GM23338 (cell line): Measurements from ENCODE around the gene ITGA3. TPM values are rescaled to one million over a fixed set of nuclear protein-coding genes. Genes with fewer than 3 reads are reported as not detected.

Experiments
- ATAC-seq: fragments of 200-7000 bp; cut with Tn5 transposase; 3 replicates; pipeline ENCODE4 v1.9.1; 2020
- DNase-seq: peaks from one replicate; pipeline ENCODE4 v3.0.0-alpha.2; 2015; ENCODE audit warnings: low spot score
- H2AFZ ChIP-seq: fragments of 200-600 bp; sonication (generic); 2 replicates; pipeline ENCODE4 v1.8.0; 2016; ENCODE audit warnings: antibody characterized with exemption, mild to moderate bottlenecking, moderate library complexity
- H3F3A ChIP-seq: fragments of 200-600 bp; sonication (generic); replicated peaks from 2 replicates; pipeline ENCODE4 v1.8.0; 2017; ENCODE audit warnings: antibody characterized with exemption, mixed run types, low read depth
- H3K27ac ChIP-seq: fragments of 200-600 bp; sonication (generic); 2 replicates; pipeline ENCODE4 v1.6.1; 2016; ENCODE audit warnings: low read depth
- H3K27me3 ChIP-seq: fragments of 200-600 bp; sonication (generic); 2 replicates; pipeline ENCODE4 v1.8.0; 2016; ENCODE audit warnings: mild to moderate bottlenecking, mixed run types, moderate library complexity; ENCODE audit not compliant: insufficient read depth
- H3K36me3 ChIP-seq: fragments of 200-600 bp; sonication (generic); 2 replicates; pipeline ENCODE4 v1.8.0; 2016; ENCODE audit warnings: mild to moderate bottlenecking; ENCODE audit not compliant: insufficient read depth
- H3K4me1 ChIP-seq: fragments of 200-600 bp; sonication (generic); 2 replicates; pipeline ENCODE4 v1.8.0; 2016; ENCODE audit warnings: mild to moderate bottlenecking, moderate library complexity; ENCODE audit not compliant: insufficient read depth
- H3K4me2 ChIP-seq: fragments of 200-600 bp; sonication (generic); 2 replicates; pipeline ENCODE4 v1.7.1; 2017; ENCODE audit warnings: mixed run types
- H3K4me3 ChIP-seq: fragments of 200-600 bp; sonication (generic); 2 replicates; pipeline ENCODE4 v1.6.1; 2016; ENCODE audit warnings: mixed run types
- H3K79me2 ChIP-seq: fragments of 200-600 bp; sonication (generic); replicated peaks from 2 replicates; pipeline ENCODE4 v1.8.0; 2017; ENCODE audit warnings: mild to moderate bottlenecking; ENCODE audit not compliant: insufficient read depth
- H3K9me2 ChIP-seq: fragments of 200-600 bp; sonication (generic); 2 replicates; pipeline ENCODE4 v1.8.0; 2017; ENCODE audit not compliant: insufficient read depth
- H4K20me1 ChIP-seq: fragments of 200-600 bp; sonication (generic); replicated peaks from 2 replicates; pipeline ENCODE4 v1.8.0; 2017; ENCODE audit warnings: mild to moderate bottlenecking; ENCODE audit not compliant: insufficient read depth
- H3K27ac Mint-ChIP-seq: 2 replicates; pipeline ENCODE4 v1.8.0; 2020; ENCODE audit warnings: inconsistent platforms, mild to moderate bottlenecking, moderate library complexity, mixed read lengths
- H3K27me3 Mint-ChIP-seq: 3 replicates; pipeline ENCODE4 v1.8.0; 2022; ENCODE audit warnings: low read depth, mild to moderate bottlenecking, moderate library complexity, mixed read lengths, inconsistent platforms; ENCODE audit not compliant: insufficient read depth, poor library complexity
- H3K36me3 Mint-ChIP-seq: 3 replicates; pipeline ENCODE4 v1.8.0; 2021; ENCODE audit warnings: low read depth, mild to moderate bottlenecking, inconsistent platforms, moderate library complexity, mixed read lengths
- H3K4me1 Mint-ChIP-seq: 3 replicates; pipeline ENCODE4 v1.8.0; 2020; ENCODE audit warnings: mild to moderate bottlenecking, inconsistent platforms, mixed read lengths
- H3K4me3 Mint-ChIP-seq: 3 replicates; pipeline ENCODE4 v1.8.0; 2021; ENCODE audit warnings: moderate library complexity, mild to moderate bottlenecking, inconsistent platforms, mixed read lengths
- H3K9me3 Mint-ChIP-seq: 3 replicates; pipeline ENCODE4 v1.8.0; 2020; ENCODE audit warnings: moderate library complexity, mild to moderate bottlenecking, inconsistent platforms, mixed read lengths
- CREB1 ChIP-seq: fragments of 250-450 bp; sonication (Bioruptor Pico); IDR thresholded peaks from 2 replicates; pipeline ENCODE4 v1.5.0; 2020; ENCODE audit warnings: low read depth, mild to moderate bottlenecking, moderate library complexity
- ETS1 ChIP-seq: IDR thresholded peaks from 2 replicates; pipeline ENCODE4 v1.6.1; 2016; ENCODE audit warnings: antibody characterized with exemption
- EZH2 ChIP-seq: fragments of 200-600 bp; sonication (generic); IDR thresholded peaks from one replicate; pipeline ENCODE4 v1.8.0; 2017; ENCODE audit warnings: antibody characterized with exemption, mild to moderate bottlenecking, low read depth; ENCODE audit not compliant: unreplicated experiment
- EZH2phosphoT487 ChIP-seq: fragments of 200-600 bp; sonication (generic); IDR thresholded peaks from one replicate; pipeline ENCODE4 v1.8.1; 2018; ENCODE audit warnings: antibody characterized with exemption; ENCODE audit not compliant: unreplicated experiment
- JUNB ChIP-seq: IDR thresholded peaks from one replicate; pipeline ENCODE4 v1.6.1; 2016; ENCODE audit warnings: antibody characterized with exemption; ENCODE audit not compliant: unreplicated experiment
- NANOG ChIP-seq: IDR thresholded peaks from 2 replicates; pipeline ENCODE4 v1.6.1; 2016; ENCODE audit warnings: antibody characterized with exemption, borderline replicate concordance
- POLR2AphosphoS5 ChIP-seq: IDR thresholded peaks from 2 replicates; pipeline ENCODE4 v1.6.1; 2016; ENCODE audit warnings: antibody characterized with exemption, low read depth
- STAT1 ChIP-seq: IDR thresholded peaks from one replicate; pipeline ENCODE4 v1.6.1; 2016; ENCODE audit warnings: antibody characterized with exemption; ENCODE audit not compliant: unreplicated experiment
- ZNF331 ChIP-seq: fragments of 250-450 bp; sonication (Bioruptor Pico); IDR thresholded peaks from 2 replicates; pipeline ENCODE4 v1.5.0; 2020; ENCODE audit warnings: low read depth, mild to moderate bottlenecking, moderate library complexity
- ZNF462 ChIP-seq: fragments of 250-450 bp; sonication (Bioruptor Pico); IDR thresholded peaks from 2 replicates; pipeline ENCODE4 v1.5.0; 2020; ENCODE audit warnings: mild to moderate bottlenecking, moderate library complexity
- polyA plus RNA-seq: library from polyadenylated mRNA; unstranded; fragments of >200 nt; fragmentation: Nextera tagmentation; extraction: Ambion mirVana; gene quantifications from 2 replicates; pipeline ENCODE4 v1.2.1, GENCODE V29; 2016
- total RNA-seq: library from RNA; depleted of rRNA; stranded (reverse); fragments of >200 nt; shearing (Covaris generic); gene quantifications from 2 replicates; pipeline ENCODE4 v1.2.3, GENCODE V29; 2014
- TF ChIP-seq, protein P1 (sequence below): IDR thresholded peaks from one replicate; pipeline ENCODE4 v1.6.1; 2018; ENCODE audit warnings: antibody characterized with exemption; ENCODE audit not compliant: unreplicated experiment

ITGA3 gene
- total and polyA plus RNA-seq, 2 experiments from 2014 or later: 9.6 to 28.3 TPM

DNA sequence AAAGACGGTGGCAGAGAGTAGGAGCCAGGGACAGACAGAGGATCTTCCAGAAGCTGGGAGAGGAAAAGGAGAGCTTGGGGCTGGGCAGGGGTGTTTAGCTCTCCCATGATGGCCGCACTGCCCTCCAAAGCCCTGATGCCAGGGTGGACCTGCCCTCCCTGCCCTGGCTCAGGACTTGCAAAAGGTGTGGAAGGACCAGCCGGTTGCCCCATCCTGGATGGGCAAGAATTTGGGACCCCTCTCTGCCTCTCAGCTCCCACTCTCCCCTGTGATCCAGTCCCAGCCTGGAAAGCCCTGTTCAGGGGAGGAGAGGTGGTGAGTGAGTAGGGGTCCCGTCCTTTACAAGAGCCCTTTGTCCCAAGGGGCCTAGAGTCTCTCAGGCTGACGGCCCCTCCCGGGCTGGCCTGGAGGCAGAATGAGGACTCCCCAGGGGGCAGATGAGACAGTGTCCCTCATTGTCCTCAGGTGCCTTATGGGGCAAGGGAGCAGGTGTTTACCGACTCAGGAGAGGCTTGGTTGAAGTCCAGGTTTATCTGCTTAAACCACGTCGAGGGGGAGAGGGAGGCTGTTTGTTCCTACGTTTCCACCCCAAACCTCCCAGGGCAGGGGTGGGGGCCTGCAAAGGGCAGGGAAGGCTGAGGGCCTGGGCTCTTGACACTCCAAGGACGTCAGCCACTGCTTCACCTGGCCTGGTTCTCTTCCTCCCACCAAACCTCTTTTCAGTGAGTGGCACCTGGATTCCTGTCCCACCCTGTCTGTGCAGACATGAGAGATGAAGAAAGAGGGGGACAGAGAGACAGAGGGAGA, 19.3 kb upstream of the ITGA3 start (continued):
- no peak for TF ChIP-seq ZNF462 (CRISPR knock-in tag)

- ATAC-seq (peak; percentile 39), DNase-seq (no peak)
- H4K20me1 ChIP-seq: no peaks in the 10 kb centered on the region
- H3K4me3 ChIP-seq: no peak overlapping the region
- H3K79me2 ChIP-seq: no peaks in the 10 kb centered on the region
- no peaks in the 10 kb centered on the region for H3K36me3 ChIP-seq
- Mint-ChIP-seq H3K36me3 (no peaks in the 10 kb centered on the region), H3K4me1 (peaks cover 14% of the 10 kb centered on the region; the same call in 2 of the 3 replicates), H3K27ac (no peak overlapping the region), H3K9me3 (no peaks in the 10 kb centered on the region), H3K4me3 (no peak overlapping the region), H3K27me3 (peaks cover 5% of the 10 kb centered on the region)
- H3F3A ChIP-seq: no peaks in the 10 kb centered on the region
- no peak overlapping the region for H3K4me2 ChIP-seq
- H2AFZ ChIP-seq: no peak overlapping the region
- peaks cover 4% of the 10 kb centered on the region; the same call in 1 of the 2 replicates for H3K4me1 ChIP-seq
- H3K9me2 ChIP-seq: no peaks in the 10 kb centered on the region
- no peaks in the 10 kb centered on the region for H3K27me3 ChIP-seq
- H3K27ac ChIP-seq: no peak overlapping the region
- TF ChIP-seq ETS1 (no peak), STAT1 (no peak), EZH2phosphoT487 (no peak), NANOG (no peak), JUNB (no peak), POLR2AphosphoS5 (no peak), EZH2 (no peak), CREB1 (CRISPR knock-in tag) (no peak), ZNF331 (CRISPR knock-in tag) (no peak)
- TF ChIP-seq, protein P1, sequence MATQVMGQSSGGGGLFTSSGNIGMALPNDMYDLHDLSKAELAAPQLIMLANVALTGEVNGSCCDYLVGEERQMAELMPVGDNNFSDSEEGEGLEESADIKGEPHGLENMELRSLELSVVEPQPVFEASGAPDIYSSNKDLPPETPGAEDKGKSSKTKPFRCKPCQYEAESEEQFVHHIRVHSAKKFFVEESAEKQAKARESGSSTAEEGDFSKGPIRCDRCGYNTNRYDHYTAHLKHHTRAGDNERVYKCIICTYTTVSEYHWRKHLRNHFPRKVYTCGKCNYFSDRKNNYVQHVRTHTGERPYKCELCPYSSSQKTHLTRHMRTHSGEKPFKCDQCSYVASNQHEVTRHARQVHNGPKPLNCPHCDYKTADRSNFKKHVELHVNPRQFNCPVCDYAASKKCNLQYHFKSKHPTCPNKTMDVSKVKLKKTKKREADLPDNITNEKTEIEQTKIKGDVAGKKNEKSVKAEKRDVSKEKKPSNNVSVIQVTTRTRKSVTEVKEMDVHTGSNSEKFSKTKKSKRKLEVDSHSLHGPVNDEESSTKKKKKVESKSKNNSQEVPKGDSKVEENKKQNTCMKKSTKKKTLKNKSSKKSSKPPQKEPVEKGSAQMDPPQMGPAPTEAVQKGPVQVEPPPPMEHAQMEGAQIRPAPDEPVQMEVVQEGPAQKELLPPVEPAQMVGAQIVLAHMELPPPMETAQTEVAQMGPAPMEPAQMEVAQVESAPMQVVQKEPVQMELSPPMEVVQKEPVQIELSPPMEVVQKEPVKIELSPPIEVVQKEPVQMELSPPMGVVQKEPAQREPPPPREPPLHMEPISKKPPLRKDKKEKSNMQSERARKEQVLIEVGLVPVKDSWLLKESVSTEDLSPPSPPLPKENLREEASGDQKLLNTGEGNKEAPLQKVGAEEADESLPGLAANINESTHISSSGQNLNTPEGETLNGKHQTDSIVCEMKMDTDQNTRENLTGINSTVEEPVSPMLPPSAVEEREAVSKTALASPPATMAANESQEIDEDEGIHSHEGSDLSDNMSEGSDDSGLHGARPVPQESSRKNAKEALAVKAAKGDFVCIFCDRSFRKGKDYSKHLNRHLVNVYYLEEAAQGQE: no peak
These were observed 18.4 kb upstream of the ITGA3 start for GRCh38 chr17:50037321-50038107.
